ENCODE measurements around the gene TTC39A. TPM values are rescaled to one million over a fixed set of nuclear protein-coding genes. Genes with fewer than 3 reads are reported as not detected.

TTC39A gene
- total RNA-seq, 1 experiment from 2014 or later, result not detected

GRCh38 chr1:51314974-51315373, 15.4 kb downstream of the TTC39A start:
- no peak for DNase-seq (ENCODE audit: low read depth)

- DNase-seq (ENCODE audit: low read depth), result peak; percentile 67
Observed at GRCh38 chr1:51313961-51314777, 16.2 kb downstream of the TTC39A start.

GRCh38 chr1:51313268-51313852, 17.0 kb downstream of the TTC39A start:
- peak; percentile 47 for DNase-seq (ENCODE audit: low read depth)

GRCh38 chr1:51312718-51313117, 17.6 kb downstream of the TTC39A start:
- no peak for DNase-seq (ENCODE audit: low read depth)

GRCh38 chr1:51311826-51312225, 18.5 kb downstream of the TTC39A start:
- no peak for DNase-seq (ENCODE audit: low read depth)

- DNase-seq (ENCODE audit: low read depth), result no peak
Observed at GRCh38 chr1:51310871-51311613, 19.3 kb downstream of the TTC39A start.

GRCh38 chr1:51309291-51309690, 21.1 kb downstream of the TTC39A start:
- no peak for DNase-seq (ENCODE audit: low read depth)

GRCh38 chr1:51308636-51309035, 21.7 kb downstream of the TTC39A start:
- no peak for DNase-seq (ENCODE audit: low read depth)

GRCh38 chr1:51306950-51307349, 23.4 kb downstream of the TTC39A start:
- DNase-seq (ENCODE audit: low read depth), result no peak

GRCh38 chr1:51305371-51305823, 25.0 kb downstream of the TTC39A start:
- DNase-seq (ENCODE audit: low read depth), result no peak

GRCh38 chr1:51304360-51304759, 26.0 kb downstream of the TTC39A start:
- DNase-seq (ENCODE audit: low read depth), result no peak

- DNase-seq (ENCODE audit: low read depth), result no peak
Observed at GRCh38 chr1:51303751-51304251, 26.6 kb downstream of the TTC39A start.

- DNase-seq (ENCODE audit: low read depth), result no peak
Observed at GRCh38 chr1:51303315-51303714, 27.0 kb downstream of the TTC39A start.

GRCh38 chr1:51302746-51303145, 27.6 kb downstream of the TTC39A start:
- DNase-seq (ENCODE audit: low read depth), result no peak

- no peak for DNase-seq (ENCODE audit: low read depth)
Observed at GRCh38 chr1:51302270-51302669, 28.1 kb downstream of the TTC39A start.

- no peak for DNase-seq (ENCODE audit: low read depth)
Observed at GRCh38 chr1:51301844-51302162, 28.6 kb downstream of the TTC39A start.

- no peak for DNase-seq (ENCODE audit: low read depth)
Observed at GRCh38 chr1:51301152-51301843, 29.1 kb downstream of the TTC39A start.

- DNase-seq (ENCODE audit: low read depth), result no peak
Observed at GRCh38 chr1:51299981-51300670, 30.2 kb downstream of the TTC39A start.

- no peak for DNase-seq (ENCODE audit: low read depth)
Observed at GRCh38 chr1:51299185-51299885, 31.0 kb downstream of the TTC39A start.

- no peak for DNase-seq (ENCODE audit: low read depth)
Observed at GRCh38 chr1:51298322-51298705, 32.0 kb downstream of the TTC39A start.
